ENCODE data around the gene CDKAL1. TPM values are rescaled to one million over a fixed set of nuclear protein-coding genes. Genes with fewer than 3 reads are reported as not detected.

CDKAL1 gene
- total and polyA plus RNA-seq, 2 experiments from 2014 or later, result 14.4 to 19.5 TPM

DNA sequence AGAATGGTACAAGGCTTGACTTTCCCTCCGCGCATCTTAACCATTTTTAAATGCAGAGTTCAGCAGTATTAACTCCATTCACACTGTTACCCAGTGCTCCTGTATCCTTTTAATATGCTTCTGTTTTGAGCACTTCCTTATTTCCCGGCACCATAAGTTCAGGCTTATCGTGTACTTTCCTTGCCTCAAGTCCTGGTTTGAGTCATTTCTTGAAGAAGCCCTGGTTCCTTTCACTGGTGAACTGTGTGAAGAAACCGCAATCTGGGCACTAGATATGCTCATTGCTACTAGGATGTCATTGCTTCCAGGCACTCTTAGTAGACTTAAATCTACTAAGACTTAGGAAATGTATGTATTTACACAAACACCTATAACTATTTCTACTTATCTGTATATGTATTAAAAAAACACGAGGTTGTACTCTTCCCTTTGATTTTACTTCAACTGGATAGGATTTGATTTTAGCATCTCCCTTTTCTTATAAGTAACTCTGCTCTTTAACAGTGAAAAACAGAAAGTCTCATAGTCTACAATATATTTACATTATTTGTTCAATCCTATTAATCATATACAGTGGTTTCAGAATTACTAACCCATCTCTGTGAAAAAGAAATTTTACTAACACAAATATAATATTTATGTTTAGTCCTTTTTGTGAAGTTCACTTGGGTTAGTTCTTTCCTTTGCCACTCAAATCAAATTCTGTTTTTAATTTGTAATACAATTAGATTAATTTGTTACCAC, 135.5 kb downstream of the CDKAL1 start:
- TF ChIP-seq, protein P1, sequence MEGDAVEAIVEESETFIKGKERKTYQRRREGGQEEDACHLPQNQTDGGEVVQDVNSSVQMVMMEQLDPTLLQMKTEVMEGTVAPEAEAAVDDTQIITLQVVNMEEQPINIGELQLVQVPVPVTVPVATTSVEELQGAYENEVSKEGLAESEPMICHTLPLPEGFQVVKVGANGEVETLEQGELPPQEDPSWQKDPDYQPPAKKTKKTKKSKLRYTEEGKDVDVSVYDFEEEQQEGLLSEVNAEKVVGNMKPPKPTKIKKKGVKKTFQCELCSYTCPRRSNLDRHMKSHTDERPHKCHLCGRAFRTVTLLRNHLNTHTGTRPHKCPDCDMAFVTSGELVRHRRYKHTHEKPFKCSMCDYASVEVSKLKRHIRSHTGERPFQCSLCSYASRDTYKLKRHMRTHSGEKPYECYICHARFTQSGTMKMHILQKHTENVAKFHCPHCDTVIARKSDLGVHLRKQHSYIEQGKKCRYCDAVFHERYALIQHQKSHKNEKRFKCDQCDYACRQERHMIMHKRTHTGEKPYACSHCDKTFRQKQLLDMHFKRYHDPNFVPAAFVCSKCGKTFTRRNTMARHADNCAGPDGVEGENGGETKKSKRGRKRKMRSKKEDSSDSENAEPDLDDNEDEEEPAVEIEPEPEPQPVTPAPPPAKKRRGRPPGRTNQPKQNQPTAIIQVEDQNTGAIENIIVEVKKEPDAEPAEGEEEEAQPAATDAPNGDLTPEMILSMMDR (IDR thresholded peaks at IDR 0.05; ENCODE audit: poor library complexity), result no peak
- TF ChIP-seq EZH2 (IDR thresholded peaks at IDR 0.05; ENCODE audit: borderline replicate concordance), result no peak
- no peak for TF ChIP-seq EZH2phosphoT487 (IDR thresholded peaks at IDR 0.05; ENCODE audit: low read depth, severe bottlenecking, unreplicated experiment)
- Histone ChIP-seq H3K4me3 (no peak overlapping the region), H3K79me2 (no peaks in the 10 kb centered on the region), H2AFZ (no peak overlapping the region), H3K27ac (no peak overlapping the region), H3K9me3 (ENCODE audit: low read depth) (no peaks in the 10 kb centered on the region), H3K27me3 (no peaks in the 10 kb centered on the region), H3K9me2 (replicated peaks; ENCODE audit: insufficient read depth) (no peaks in the 10 kb centered on the region), H3K36me3 (replicated peaks; ENCODE audit: insufficient read depth, low read depth) (no peaks in the 10 kb centered on the region), H3K4me1 (ENCODE audit: insufficient read depth) (no peaks in the 10 kb centered on the region), H4K20me1 (ENCODE audit: insufficient read depth, poor library complexity, severe bottlenecking) (no peaks in the 10 kb centered on the region), H3K4me2 (no peak overlapping the region)
- peak; percentile 23 for DNase-seq (ENCODE audit: low spot score)
- WGBS (ENCODE audit: low lambda C conversion rate, missing lambda C conversion rate), result 72% methylated on average over 6 of the region's 6 CpGs

DNA sequence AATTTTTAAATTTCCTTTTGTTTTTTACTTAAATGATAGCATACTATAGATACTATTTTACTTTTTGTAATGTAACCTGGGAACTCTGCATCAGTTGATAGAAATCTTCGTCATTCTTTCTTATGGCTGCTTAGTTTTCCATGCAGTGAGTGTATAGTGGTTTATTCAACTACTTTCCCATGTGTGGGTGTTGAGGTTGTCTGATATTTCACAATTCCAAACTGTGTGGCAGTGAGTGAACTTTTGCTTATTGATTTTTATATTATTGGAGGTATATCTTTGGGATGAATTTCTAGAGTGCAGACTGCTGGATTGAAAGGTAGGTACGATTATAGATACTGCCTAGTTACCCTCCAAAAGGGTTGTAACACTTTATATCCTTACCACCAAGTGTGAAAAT, 136.5 kb downstream of the CDKAL1 start:
- no peaks in the 10 kb centered on the region for H3K4me1 ChIP-seq (ENCODE audit: insufficient read depth)
- H3K4me3 ChIP-seq, result no peak overlapping the region
- no peaks in the 10 kb centered on the region for H3K79me2 ChIP-seq
- H3K27ac ChIP-seq, result no peak overlapping the region
- no peaks in the 10 kb centered on the region for H3K27me3 ChIP-seq
- DNase-seq (ENCODE audit: low spot score), result no peak
- TF ChIP-seq EZH2 (IDR thresholded peaks at IDR 0.05; ENCODE audit: borderline replicate concordance) (no peak), EZH2phosphoT487 (IDR thresholded peaks at IDR 0.05; ENCODE audit: low read depth, severe bottlenecking, unreplicated experiment) (no peak)
- TF ChIP-seq, protein P1 (IDR thresholded peaks at IDR 0.05; ENCODE audit: poor library complexity), result no peak
- H4K20me1 ChIP-seq (ENCODE audit: insufficient read depth, poor library complexity, severe bottlenecking), result no peaks in the 10 kb centered on the region
- no peaks in the 10 kb centered on the region for H3K9me2 ChIP-seq (replicated peaks; ENCODE audit: insufficient read depth)
- H3K9me3 ChIP-seq (ENCODE audit: low read depth), result no peaks in the 10 kb centered on the region
- H3K4me2 ChIP-seq, result no peak overlapping the region
- WGBS (ENCODE audit: low lambda C conversion rate, missing lambda C conversion rate), result 100% methylated on average over 2 of the region's 2 CpGs
- no peak overlapping the region for H2AFZ ChIP-seq
- no peaks in the 10 kb centered on the region for H3K36me3 ChIP-seq (replicated peaks; ENCODE audit: insufficient read depth, low read depth)

DNA sequence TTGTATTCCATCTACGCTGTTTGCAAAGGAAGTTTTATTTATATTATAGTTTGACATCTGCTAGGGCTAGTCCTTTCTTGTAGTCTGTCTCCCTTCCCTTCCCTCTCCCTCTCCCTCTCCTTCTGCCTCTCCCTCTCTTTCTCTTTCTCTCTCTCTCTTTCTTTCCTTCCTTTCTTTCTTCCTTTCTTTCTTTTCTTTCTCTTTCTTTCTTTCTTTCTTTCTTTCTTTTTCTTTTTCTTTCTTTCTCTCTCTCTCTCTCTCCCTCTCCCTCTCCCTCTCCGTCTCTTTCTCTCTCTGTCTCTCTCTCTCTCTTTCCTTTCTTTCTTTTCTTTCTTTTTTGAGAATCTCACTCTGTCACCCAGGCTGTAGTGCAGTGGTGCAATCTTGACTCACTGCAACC, 137.8 kb downstream of the CDKAL1 start:
- Histone ChIP-seq H3K9me2 (replicated peaks; ENCODE audit: insufficient read depth) (no peaks in the 10 kb centered on the region), H3K9me3 (ENCODE audit: low read depth) (no peaks in the 10 kb centered on the region), H3K4me3 (no peak overlapping the region), H3K4me2 (no peak overlapping the region), H3K27me3 (no peaks in the 10 kb centered on the region), H4K20me1 (ENCODE audit: insufficient read depth, poor library complexity, severe bottlenecking) (no peaks in the 10 kb centered on the region), H3K79me2 (no peaks in the 10 kb centered on the region), H3K36me3 (replicated peaks; ENCODE audit: insufficient read depth, low read depth) (no peaks in the 10 kb centered on the region), H3K27ac (no peak overlapping the region), H2AFZ (no peak overlapping the region), H3K4me1 (ENCODE audit: insufficient read depth) (no peaks in the 10 kb centered on the region)
- no peak for TF ChIP-seq EZH2 (IDR thresholded peaks at IDR 0.05; ENCODE audit: borderline replicate concordance)
- TF ChIP-seq, protein P1 (IDR thresholded peaks at IDR 0.05; ENCODE audit: poor library complexity), result no peak
- TF ChIP-seq EZH2phosphoT487 (IDR thresholded peaks at IDR 0.05; ENCODE audit: low read depth, severe bottlenecking, unreplicated experiment), result no peak
- 88% methylated on average over 2 of the region's 2 CpGs for WGBS (ENCODE audit: low lambda C conversion rate, missing lambda C conversion rate)
- DNase-seq (ENCODE audit: low spot score), result no peak

Measured in hepatocyte (in vitro differentiated cells).